Measurements from ENCODE around the gene WDR76. TPM values are rescaled to one million over a fixed set of nuclear protein-coding genes. Genes with fewer than 3 reads are reported as not detected.

WDR76 gene
- polyA plus RNA-seq, 4 donors: 1.1 to 5.1 (median 3.3) TPM

- DNase-seq: no peak
- Histone ChIP-seq H3K27ac (ENCODE audit: low read depth in 1 of 3, low read length in 2 of 3) (peak overlapping the region in 1 of 3 donors; percentile 7), H3K9me3 (ENCODE audit: control insufficient read depth in 2 of 2, insufficient read depth in 1 of 2, low read depth in 1 of 2, low read length in 1 of 2) (peaks cover 0 to 2% of the 10 kb centered on the region in 2 donors), H3K4me3 (ENCODE audit: low read depth in 1 of 3, low read length in 3 of 3) (no peak overlapping the region), H3K4me1 (ENCODE audit: control insufficient read depth in 3 of 3, insufficient read depth in 2 of 3, low read depth in 1 of 3, low read length in 2 of 3) (peaks cover 5 to 43% (median 16%) of the 10 kb centered on the region in 3 donors), H3K27me3 (ENCODE audit: control insufficient read depth in 3 of 3, insufficient read depth in 3 of 3, low read length in 3 of 3) (no peaks in the 10 kb centered on the region), H3K36me3 (ENCODE audit: control insufficient read depth in 3 of 3, insufficient read depth in 2 of 3, low read depth in 1 of 3, low read length in 3 of 3) (peaks cover 4 to 46% (median 6%) of the 10 kb centered on the region in 3 donors)
- WGBS, 3 donors: 75 to 87% (median 86%) methylated on average over 9 of the region's 9 CpGs
- no peak for FAIRE-seq
Measured at GRCh38 chr15:43794269-43795037, 32.3 kb upstream of the WDR76 start.

- Histone ChIP-seq H3K27ac (ENCODE audit: low read depth in 1 of 3, low read length in 2 of 3) (peak overlapping the region in 1 of 3 donors; percentile 7), H3K36me3 (ENCODE audit: control insufficient read depth in 3 of 3, insufficient read depth in 2 of 3, low read depth in 1 of 3, low read length in 3 of 3) (peaks cover 4 to 54% (median 6%) of the 10 kb centered on the region in 3 donors), H3K27me3 (ENCODE audit: control insufficient read depth in 3 of 3, insufficient read depth in 3 of 3, low read length in 3 of 3) (no peaks in the 10 kb centered on the region), H3K9me3 (ENCODE audit: control insufficient read depth in 2 of 2, insufficient read depth in 1 of 2, low read depth in 1 of 2, low read length in 1 of 2) (peaks cover 0 to 7% of the 10 kb centered on the region in 2 donors), H3K4me1 (ENCODE audit: control insufficient read depth in 3 of 3, insufficient read depth in 2 of 3, low read depth in 1 of 3, low read length in 2 of 3) (peaks cover 7 to 50% (median 16%) of the 10 kb centered on the region in 3 donors), H3K4me3 (ENCODE audit: low read depth in 1 of 3, low read length in 3 of 3) (no peak overlapping the region)
- FAIRE-seq: no peak
- no peak for DNase-seq
- 85 to 96% (median 92%) methylated on average over 2 of the region's 2 CpGs for WGBS, 3 donors
Measured at GRCh38 chr15:43795197-43795596, 31.6 kb upstream of the WDR76 start.

GRCh38 chr15:43795997-43796396 lies 30.8 kb upstream of the WDR76 start:
- Histone ChIP-seq H3K27ac (ENCODE audit: low read depth in 1 of 3, low read length in 2 of 3) (no peak overlapping the region), H3K4me1 (ENCODE audit: control insufficient read depth in 3 of 3, insufficient read depth in 2 of 3, low read depth in 1 of 3, low read length in 2 of 3) (peaks cover 7 to 51% (median 16%) of the 10 kb centered on the region in 3 donors), H3K9me3 (ENCODE audit: control insufficient read depth in 2 of 2, insufficient read depth in 1 of 2, low read depth in 1 of 2, low read length in 1 of 2) (peaks cover 0 to 8% of the 10 kb centered on the region in 2 donors), H3K4me3 (ENCODE audit: low read depth in 1 of 3, low read length in 3 of 3) (no peak overlapping the region), H3K27me3 (ENCODE audit: control insufficient read depth in 3 of 3, insufficient read depth in 3 of 3, low read length in 3 of 3) (no peaks in the 10 kb centered on the region), H3K36me3 (ENCODE audit: control insufficient read depth in 3 of 3, insufficient read depth in 2 of 3, low read depth in 1 of 3, low read length in 3 of 3) (peaks cover 4 to 55% (median 6%) of the 10 kb centered on the region in 3 donors)
- FAIRE-seq (no peak), DNase-seq (no peak)

GRCh38 chr15:43796566-43796965 lies 30.2 kb upstream of the WDR76 start:
- 92 to 97% (median 93%) methylated on average over 3 of the region's 3 CpGs for WGBS, 3 donors
- Histone ChIP-seq H3K9me3 (ENCODE audit: control insufficient read depth in 2 of 2, insufficient read depth in 1 of 2, low read depth in 1 of 2, low read length in 1 of 2) (peaks cover 0 to 8% of the 10 kb centered on the region in 2 donors), H3K36me3 (ENCODE audit: control insufficient read depth in 3 of 3, insufficient read depth in 2 of 3, low read depth in 1 of 3, low read length in 3 of 3) (peaks cover 4 to 56% (median 6%) of the 10 kb centered on the region in 3 donors), H3K4me1 (ENCODE audit: control insufficient read depth in 3 of 3, insufficient read depth in 2 of 3, low read depth in 1 of 3, low read length in 2 of 3) (peaks cover 7 to 48% (median 16%) of the 10 kb centered on the region in 3 donors), H3K27ac (ENCODE audit: low read depth in 1 of 3, low read length in 2 of 3) (peak overlapping the region in 1 of 3 donors; percentile 3), H3K4me3 (ENCODE audit: low read depth in 1 of 3, low read length in 3 of 3) (no peak overlapping the region), H3K27me3 (ENCODE audit: control insufficient read depth in 3 of 3, insufficient read depth in 3 of 3, low read length in 3 of 3) (no peaks in the 10 kb centered on the region)
- no peak for DNase-seq
- no peak for FAIRE-seq

- 85 to 88% (median 86%) methylated on average over 16 of the region's 16 CpGs for WGBS, 3 donors
- Histone ChIP-seq H3K36me3 (ENCODE audit: control insufficient read depth in 3 of 3, insufficient read depth in 2 of 3, low read depth in 1 of 3, low read length in 3 of 3) (peaks cover 4 to 56% (median 5%) of the 10 kb centered on the region in 3 donors), H3K9me3 (ENCODE audit: control insufficient read depth in 2 of 2, insufficient read depth in 1 of 2, low read depth in 1 of 2, low read length in 1 of 2) (peaks cover 0 to 6% of the 10 kb centered on the region in 2 donors), H3K4me1 (ENCODE audit: control insufficient read depth in 3 of 3, insufficient read depth in 2 of 3, low read depth in 1 of 3, low read length in 2 of 3) (peaks cover 2 to 32% (median 5%) of the 10 kb centered on the region in 3 donors), H3K4me3 (ENCODE audit: low read depth in 1 of 3, low read length in 3 of 3) (no peak overlapping the region), H3K27me3 (ENCODE audit: control insufficient read depth in 3 of 3, insufficient read depth in 3 of 3, low read length in 3 of 3) (no peaks in the 10 kb centered on the region), H3K27ac (ENCODE audit: low read depth in 1 of 3, low read length in 2 of 3) (peak overlapping the region; percentile 38 to 95 (median 85))
- no peak for FAIRE-seq
- peak in 1 of 2 donors; percentile 11 for DNase-seq
Measured at GRCh38 chr15:43799209-43799944, 27.4 kb upstream of the WDR76 start.

- Histone ChIP-seq H3K4me3 (ENCODE audit: low read depth in 1 of 3, low read length in 3 of 3) (peak within 1 kb of the TSS; percentile 69 to 90 (median 71)), H3K4me1 (ENCODE audit: control insufficient read depth in 3 of 3, insufficient read depth in 2 of 3, low read depth in 1 of 3, low read length in 2 of 3) (peaks cover 2 to 27% (median 2%) of the 10 kb centered on the region in 3 donors), H3K27ac (ENCODE audit: low read depth in 1 of 3, low read length in 2 of 3) (peak within 1 kb of the TSS; percentile 38 to 95 (median 85)), H3K9me3 (ENCODE audit: control insufficient read depth in 2 of 2, insufficient read depth in 1 of 2, low read depth in 1 of 2, low read length in 1 of 2) (peaks cover 0 to 6% of the 10 kb centered on the region in 2 donors), H3K36me3 (ENCODE audit: control insufficient read depth in 3 of 3, insufficient read depth in 2 of 3, low read depth in 1 of 3, low read length in 3 of 3) (peaks cover 4 to 52% (median 7%) of the 10 kb centered on the region in 3 donors), H3K27me3 (ENCODE audit: control insufficient read depth in 3 of 3, insufficient read depth in 3 of 3, low read length in 3 of 3) (no peaks in the 10 kb centered on the region)
- DNase-seq (no peak), FAIRE-seq (no peak)
- 94 to 97% (median 97%) methylated on average over 8 of the region's 8 CpGs for WGBS, 3 donors
Measured at GRCh38 chr15:43799945-43800285, 26.9 kb upstream of the WDR76 start, which contains the start of gene SERINC4. Gene SERINC4 (minus strand): TSS chr15:43800220. CDS start chr15:43799986, 234 bp downstream.

- Histone ChIP-seq H3K4me3 (ENCODE audit: low read depth in 1 of 3, low read length in 3 of 3) (peak within 1 kb of the TSS; percentile 69 to 90 (median 71)), H3K36me3 (ENCODE audit: control insufficient read depth in 3 of 3, insufficient read depth in 2 of 3, low read depth in 1 of 3, low read length in 3 of 3) (peaks cover 4 to 51% (median 7%) of the 10 kb centered on the region in 3 donors), H3K27me3 (ENCODE audit: control insufficient read depth in 3 of 3, insufficient read depth in 3 of 3, low read length in 3 of 3) (no peaks in the 10 kb centered on the region), H3K27ac (ENCODE audit: low read depth in 1 of 3, low read length in 2 of 3) (peak within 1 kb of the TSS; percentile 38 to 95 (median 85)), H3K9me3 (ENCODE audit: control insufficient read depth in 2 of 2, insufficient read depth in 1 of 2, low read depth in 1 of 2, low read length in 1 of 2) (peaks cover 0 to 6% of the 10 kb centered on the region in 2 donors), H3K4me1 (ENCODE audit: control insufficient read depth in 3 of 3, insufficient read depth in 2 of 3, low read depth in 1 of 3, low read length in 2 of 3) (peaks cover 0 to 22% (median 2%) of the 10 kb centered on the region in 3 donors)
- 7 to 9% (median 8%) methylated on average over 44 of the region's 44 CpGs for WGBS, 3 donors
- FAIRE-seq (no peak), DNase-seq (peak; percentile 92 to 95)
Measured at GRCh38 chr15:43800286-43801141, 26.3 kb upstream of the WDR76 start, which contains the start of gene HYPK. Gene HYPK (plus strand): TSS chr15:43800599. CDS start chr15:43800623, 24 bp downstream.

All from small intestine (tissue), 7 donors.